Mucosa of rectum (tissue), 2 donors: ENCODE data around the gene COL4A1.

ENCODE experiments used
- H3K27ac ChIP-seq, 2 donors: one replicate each; pipeline ENCODE4 v1.7.0; 2013; ENCODE audit warnings: inconsistent platforms in 2 of 2, low read depth in 2 of 2, low read length in 2 of 2
- H3K27me3 ChIP-seq, 2 donors: one replicate each; pipeline ENCODE4 v1.7.0; 2013; ENCODE audit warnings: low read length in 2 of 2; ENCODE audit not compliant: control insufficient read depth in 2 of 2, insufficient read depth in 2 of 2
- H3K36me3 ChIP-seq, 2 donors: one replicate each; pipeline ENCODE4 v1.7.0; 2013; ENCODE audit warnings: low read length in 2 of 2; ENCODE audit not compliant: control insufficient read depth in 2 of 2, insufficient read depth in 2 of 2
- H3K4me1 ChIP-seq, 2 donors: one replicate each; pipeline ENCODE4 v1.7.0; 2013; ENCODE audit warnings: low read length in 2 of 2, mild to moderate bottlenecking in 1 of 2; ENCODE audit not compliant: control insufficient read depth in 2 of 2, insufficient read depth in 2 of 2
- H3K4me3 ChIP-seq, 2 donors: one replicate each; pipeline ENCODE4 v1.7.0; 2013; ENCODE audit warnings: low read length in 2 of 2
- H3K9ac ChIP-seq, 2 donors: one replicate each; pipeline ENCODE4 v1.7.0; 2013; ENCODE audit warnings: low read length in 2 of 2, low read depth in 1 of 2, mild to moderate bottlenecking in 1 of 2
- H3K9me3 ChIP-seq, 2 donors: one replicate each; pipeline ENCODE4 v1.7.0; 2013; ENCODE audit warnings: low read length in 2 of 2; ENCODE audit not compliant: control insufficient read depth in 2 of 2
- donor health status: healthy.
- donor health status: Normal muscosa, but diverticular disease.

Gene COL4A1

DNA sequence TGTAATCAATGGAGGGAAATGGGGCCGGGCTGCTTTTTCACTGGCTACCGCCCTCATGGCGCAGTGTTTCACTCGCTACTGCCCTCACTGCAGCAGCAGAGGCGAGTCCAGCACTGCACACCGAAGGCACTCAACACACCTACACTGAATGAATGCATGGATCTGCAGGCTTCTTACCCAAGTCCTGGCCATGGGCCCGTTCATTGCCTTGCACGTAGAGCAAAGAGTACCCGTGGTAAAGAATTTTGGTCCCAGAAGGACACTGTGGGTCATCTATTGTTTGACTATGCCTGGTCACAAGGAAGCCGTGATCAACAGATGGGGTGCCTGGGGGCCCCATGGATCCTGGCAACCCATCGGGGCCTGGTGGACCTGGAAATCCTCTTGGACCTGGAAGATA is 144.9 kb downstream of the COL4A1 start:
- Histone ChIP-seq H3K27me3 (no peaks in the 10 kb centered on the region), H3K36me3 (peaks cover 0 to 4% of the 10 kb centered on the region in 2 donors), H3K4me3 (no peak overlapping the region), H3K4me1 (no peaks in the 10 kb centered on the region), H3K9me3 (no peaks in the 10 kb centered on the region), H3K27ac (no peak overlapping the region), H3K9ac (no peak overlapping the region)

- no peak overlapping the region for H3K27ac ChIP-seq
- H3K4me3 ChIP-seq: no peak overlapping the region
- H3K9me3 ChIP-seq: no peaks in the 10 kb centered on the region
- H3K9ac ChIP-seq: no peak overlapping the region
- no peaks in the 10 kb centered on the region for H3K27me3 ChIP-seq
- H3K4me1 ChIP-seq: no peaks in the 10 kb centered on the region
- H3K36me3 ChIP-seq: peaks cover 0 to 4% of the 10 kb centered on the region in 2 donors
Observed at GRCh38 chr13:110161112-110161882, 145.7 kb downstream of the COL4A1 start.

DNA sequence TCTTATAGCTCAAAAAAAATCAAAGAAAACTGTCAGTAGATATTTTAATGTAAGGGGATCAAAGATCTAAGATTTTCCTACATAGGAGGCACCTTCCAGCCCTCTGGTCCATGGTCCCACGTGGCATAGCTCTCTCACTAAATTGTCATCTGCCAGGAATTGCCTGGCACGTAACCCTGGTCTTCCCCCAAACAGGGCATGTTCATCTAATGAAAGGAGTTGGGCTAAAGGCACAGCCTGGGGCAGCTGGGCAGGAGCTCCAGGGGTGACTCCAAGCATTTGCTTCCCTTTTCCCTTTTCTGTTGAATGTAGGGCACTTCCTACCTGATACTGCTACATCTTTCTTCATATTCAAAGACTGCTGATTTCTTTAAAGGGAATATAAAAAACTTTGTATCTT is 148.7 kb downstream of the COL4A1 start:
- peaks cover 0 to 6% of the 10 kb centered on the region in 2 donors for H3K36me3 ChIP-seq
- no peak overlapping the region for H3K9ac ChIP-seq
- H3K4me3 ChIP-seq: no peak overlapping the region
- no peaks in the 10 kb centered on the region for H3K27me3 ChIP-seq
- no peaks in the 10 kb centered on the region for H3K4me1 ChIP-seq
- no peak overlapping the region for H3K27ac ChIP-seq
- H3K9me3 ChIP-seq: no peaks in the 10 kb centered on the region

- peaks cover 0 to 4% of the 10 kb centered on the region in 2 donors for H3K36me3 ChIP-seq
- H3K9ac ChIP-seq: no peak overlapping the region
- no peaks in the 10 kb centered on the region for H3K27me3 ChIP-seq
- no peak overlapping the region for H3K4me3 ChIP-seq
- no peaks in the 10 kb centered on the region for H3K9me3 ChIP-seq
- no peak overlapping the region for H3K27ac ChIP-seq
- H3K4me1 ChIP-seq: no peaks in the 10 kb centered on the region
Observed at GRCh38 chr13:110157718-110158117, 149.2 kb downstream of the COL4A1 start.

- H3K4me1 ChIP-seq: no peaks in the 10 kb centered on the region
- H3K36me3 ChIP-seq: peaks cover 0 to 4% of the 10 kb centered on the region in 2 donors
- no peaks in the 10 kb centered on the region for H3K27me3 ChIP-seq
- no peak overlapping the region for H3K9ac ChIP-seq
- H3K4me3 ChIP-seq: no peak overlapping the region
- no peak overlapping the region for H3K27ac ChIP-seq
- H3K9me3 ChIP-seq: no peaks in the 10 kb centered on the region
Observed at GRCh38 chr13:110156301-110157049, 150.5 kb downstream of the COL4A1 start.

DNA sequence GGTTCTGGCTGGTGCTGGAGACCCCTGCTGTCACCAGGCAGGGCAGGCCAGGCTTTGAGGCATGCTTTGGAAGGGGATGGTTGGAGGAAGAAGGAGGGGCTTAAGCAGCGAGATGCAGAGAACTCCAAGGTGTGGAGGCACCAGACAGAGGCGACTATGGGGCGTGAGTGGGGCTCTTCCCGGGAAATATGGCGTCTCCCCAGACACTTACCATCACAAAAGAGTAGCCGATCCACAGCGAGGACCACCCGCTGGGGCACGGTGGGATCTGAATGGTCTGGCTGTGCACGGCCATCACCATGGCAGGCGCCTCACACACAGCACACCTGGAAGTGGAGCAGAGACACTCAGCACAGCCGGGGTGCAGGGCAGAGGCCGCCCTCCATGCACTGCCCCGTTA is 151.9 kb downstream of the COL4A1 start:
- Histone ChIP-seq H3K9me3 (no peaks in the 10 kb centered on the region), H3K27me3 (no peaks in the 10 kb centered on the region), H3K9ac (no peak overlapping the region), H3K4me1 (no peaks in the 10 kb centered on the region), H3K36me3 (peaks cover 0 to 4% of the 10 kb centered on the region in 2 donors), H3K4me3 (no peak overlapping the region), H3K27ac (no peak overlapping the region)

GRCh38 chr13:110154410-110154933 is 152.5 kb downstream of the COL4A1 start:
- Histone ChIP-seq H3K27me3 (no peaks in the 10 kb centered on the region), H3K9me3 (no peaks in the 10 kb centered on the region), H3K4me3 (no peak overlapping the region), H3K9ac (no peak overlapping the region), H3K36me3 (peaks cover 0 to 4% of the 10 kb centered on the region in 2 donors), H3K4me1 (no peaks in the 10 kb centered on the region), H3K27ac (no peak overlapping the region)

GRCh38 chr13:110152351-110152750 is 154.6 kb downstream of the COL4A1 start:
- Histone ChIP-seq H3K9ac (no peak overlapping the region), H3K27me3 (no peaks in the 10 kb centered on the region), H3K36me3 (peaks cover 0 to 4% of the 10 kb centered on the region in 2 donors), H3K27ac (no peak overlapping the region), H3K4me3 (no peak overlapping the region), H3K9me3 (no peaks in the 10 kb centered on the region), H3K4me1 (no peaks in the 10 kb centered on the region)

GRCh38 chr13:110151462-110151861 is 155.5 kb downstream of the COL4A1 start:
- H3K9ac ChIP-seq: no peak overlapping the region
- H3K9me3 ChIP-seq: no peaks in the 10 kb centered on the region
- H3K4me3 ChIP-seq: no peak overlapping the region
- H3K36me3 ChIP-seq: peaks cover 0 to 4% of the 10 kb centered on the region in 2 donors
- no peaks in the 10 kb centered on the region for H3K4me1 ChIP-seq
- H3K27ac ChIP-seq: no peak overlapping the region
- no peaks in the 10 kb centered on the region for H3K27me3 ChIP-seq

- Histone ChIP-seq H3K27me3 (no peaks in the 10 kb centered on the region), H3K36me3 (peaks cover 0 to 4% of the 10 kb centered on the region in 2 donors), H3K4me3 (no peak overlapping the region), H3K27ac (no peak overlapping the region), H3K4me1 (no peaks in the 10 kb centered on the region), H3K9me3 (no peaks in the 10 kb centered on the region), H3K9ac (no peak overlapping the region)
Observed at GRCh38 chr13:110150384-110151101, 156.4 kb downstream of the COL4A1 start.
